ENCODE data around the gene KLHL29.
"Not testable (repeated sequence)": the region's sequence is repeated elsewhere in the genome, so short reads cannot be mapped to it uniquely, and the experiment has no call there.

Gene KLHL29

DNA sequence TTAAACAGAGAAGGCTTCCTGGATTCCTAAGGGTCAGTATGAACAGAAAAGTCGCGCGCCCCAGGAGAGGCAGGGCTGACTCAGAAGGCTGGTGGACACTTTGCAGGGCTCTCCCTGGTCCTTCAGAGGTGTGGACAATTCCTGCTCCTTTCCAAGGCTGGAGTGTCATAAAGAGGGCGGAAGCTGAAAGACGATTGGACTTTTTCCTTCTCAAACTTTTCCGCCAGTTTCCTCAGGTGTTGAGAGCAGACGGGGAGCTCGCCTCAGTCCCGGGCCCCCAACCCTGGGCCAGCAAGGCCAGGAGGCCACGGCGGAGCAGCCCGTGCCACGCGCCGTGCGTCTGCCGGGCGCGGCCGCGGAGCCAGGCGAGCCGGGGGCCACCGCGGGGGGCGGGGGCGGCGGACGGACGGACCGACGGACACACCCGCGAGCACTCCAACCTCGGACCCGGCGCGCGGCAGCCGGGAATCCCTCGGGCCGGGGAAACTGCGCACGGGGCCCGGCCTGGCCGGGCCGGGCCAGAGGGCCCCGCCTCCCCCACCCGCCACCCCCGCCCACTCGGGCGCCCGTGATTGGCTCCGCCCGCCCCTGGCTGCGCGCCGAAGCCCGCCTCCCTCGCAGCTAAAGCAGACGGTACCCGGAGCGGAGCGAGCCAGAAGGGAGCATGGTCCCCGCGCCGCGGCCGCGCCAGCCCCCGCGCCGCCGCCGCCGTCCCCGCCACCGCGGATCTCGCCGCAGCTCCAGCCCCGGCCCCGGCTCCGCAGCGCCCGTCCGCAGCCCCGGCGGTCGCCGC lies at the start of gene KLHL29:
Gene KLHL29 (plus strand): TSS at position 629 of the 793 bp plus-strand sequence. CDS start 177,018 bp downstream, outside the sequence.
- DNase-seq = peak; percentile 87

DNA sequence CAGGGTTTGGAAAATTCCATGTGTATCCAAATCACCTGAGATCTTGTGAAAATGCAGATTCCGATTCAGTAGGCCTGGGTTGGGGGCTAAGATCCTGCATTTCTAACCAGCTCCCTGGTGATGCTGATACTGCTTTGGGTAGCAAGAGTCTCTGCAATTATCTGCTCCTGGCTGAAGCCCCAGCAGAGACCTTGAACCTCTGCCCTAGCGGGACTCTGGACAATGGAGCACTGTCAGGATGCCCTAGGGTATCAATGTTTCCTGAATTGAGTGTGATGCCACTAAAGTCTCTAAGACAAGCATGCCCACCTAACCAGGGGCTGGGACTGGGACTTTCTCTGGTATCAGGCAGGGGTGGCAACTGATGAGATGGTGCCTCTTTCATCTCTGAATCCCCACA lies 49.4 kb upstream of the KLHL29 start:
- no peak for DNase-seq

- no peak for DNase-seq
Measured at GRCh38 chr2:23342075-23342474, 42.9 kb upstream of the KLHL29 start.

DNA sequence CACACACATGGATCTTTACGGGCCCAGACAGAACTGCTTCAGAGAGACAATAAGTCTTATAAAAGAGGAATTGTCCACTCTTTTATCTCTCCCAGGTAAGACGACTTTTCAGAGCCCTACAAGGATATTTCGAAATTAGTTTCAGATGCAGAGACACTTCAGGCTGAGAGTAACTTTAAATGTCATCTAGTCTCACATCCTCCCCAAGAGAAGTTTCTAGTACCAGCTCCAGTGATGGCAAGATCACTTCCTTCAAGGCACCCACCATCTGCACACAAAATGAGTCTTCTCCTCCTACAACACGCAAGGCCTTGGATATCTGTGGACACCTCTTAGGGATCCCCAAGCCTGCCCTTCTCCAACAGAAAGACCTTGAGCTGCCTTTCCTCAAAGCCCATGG lies 39.0 kb upstream of the KLHL29 start:
- no peak for DNase-seq

- DNase-seq = no peak
Measured at GRCh38 chr2:23346781-23347180, 38.2 kb upstream of the KLHL29 start.

- no peak for DNase-seq
Measured at GRCh38 chr2:23347471-23348092, 37.4 kb upstream of the KLHL29 start.

DNA sequence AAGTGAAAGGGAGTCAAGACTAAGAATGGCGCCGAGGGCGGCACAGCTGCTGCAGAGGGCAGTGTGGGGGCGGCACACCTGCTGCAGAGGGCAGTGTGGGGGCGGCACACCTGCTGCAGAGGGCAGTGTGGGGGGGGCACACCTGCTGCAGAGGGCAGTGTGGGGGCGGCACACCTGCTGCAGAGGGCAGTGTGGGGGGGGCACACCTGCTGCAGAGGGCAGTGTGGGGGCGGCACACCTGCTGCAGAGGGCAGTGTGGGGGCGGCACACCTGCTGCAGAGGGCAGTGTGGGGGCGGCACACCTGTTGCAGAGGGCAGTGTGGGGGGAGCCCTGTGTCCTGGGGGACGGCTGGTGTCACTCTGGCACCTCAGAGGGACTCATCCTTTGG lies 36.9 kb upstream of the KLHL29 start:
- DNase-seq = not testable (repeated sequence)

GRCh38 chr2:23349508-23349907 lies 35.5 kb upstream of the KLHL29 start:
- DNase-seq = no peak

- DNase-seq = no peak
Measured at GRCh38 chr2:23350041-23350791, 34.8 kb upstream of the KLHL29 start.

- DNase-seq = no peak
Measured at GRCh38 chr2:23350792-23351355, 34.1 kb upstream of the KLHL29 start.

- peak; percentile 82 for DNase-seq
Measured at GRCh38 chr2:23351388-23352141, 33.4 kb upstream of the KLHL29 start.

DNA sequence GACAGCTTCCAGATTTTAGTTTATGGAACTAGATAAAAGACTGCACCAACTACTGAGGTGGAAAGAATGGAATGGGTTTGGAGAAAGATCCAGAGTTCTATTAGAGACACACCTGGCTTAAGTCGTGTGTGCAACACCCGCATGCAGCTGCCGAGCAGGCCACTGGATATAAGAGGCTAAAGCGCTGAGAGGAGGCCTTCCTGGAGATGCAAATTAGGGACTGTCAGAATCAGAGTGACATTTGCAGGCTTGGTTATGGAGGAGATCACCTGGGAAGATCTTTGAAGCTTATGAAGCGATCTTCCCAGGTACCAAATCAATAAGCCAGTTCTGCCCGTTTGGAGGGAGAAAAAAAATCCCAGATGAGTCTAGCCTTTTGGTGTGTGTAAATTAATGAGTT lies 30.4 kb upstream of the KLHL29 start:
- no peak for DNase-seq

DNA sequence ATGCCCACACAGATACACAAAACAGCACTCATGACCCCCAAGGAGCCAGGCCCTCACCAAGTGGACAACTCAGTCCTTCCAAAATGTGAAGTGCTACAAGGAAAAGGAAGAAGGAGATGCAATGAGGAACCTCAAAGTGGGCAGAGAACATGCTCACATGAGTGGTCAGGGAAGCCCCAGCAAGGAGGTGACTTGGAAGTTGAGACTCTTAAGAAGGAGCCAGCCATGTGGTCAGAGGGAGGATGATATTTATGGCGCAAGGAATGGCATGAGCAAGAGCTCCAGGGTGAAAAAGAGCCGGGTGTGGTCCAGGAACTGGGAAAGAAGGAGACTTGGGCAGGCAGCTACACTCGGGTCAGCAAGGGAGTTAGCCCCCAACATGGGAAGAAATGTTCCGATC lies 30.0 kb upstream of the KLHL29 start:
- no peak for DNase-seq

GRCh38 chr2:23356711-23357110 lies 28.3 kb upstream of the KLHL29 start:
- no peak for DNase-seq

DNA sequence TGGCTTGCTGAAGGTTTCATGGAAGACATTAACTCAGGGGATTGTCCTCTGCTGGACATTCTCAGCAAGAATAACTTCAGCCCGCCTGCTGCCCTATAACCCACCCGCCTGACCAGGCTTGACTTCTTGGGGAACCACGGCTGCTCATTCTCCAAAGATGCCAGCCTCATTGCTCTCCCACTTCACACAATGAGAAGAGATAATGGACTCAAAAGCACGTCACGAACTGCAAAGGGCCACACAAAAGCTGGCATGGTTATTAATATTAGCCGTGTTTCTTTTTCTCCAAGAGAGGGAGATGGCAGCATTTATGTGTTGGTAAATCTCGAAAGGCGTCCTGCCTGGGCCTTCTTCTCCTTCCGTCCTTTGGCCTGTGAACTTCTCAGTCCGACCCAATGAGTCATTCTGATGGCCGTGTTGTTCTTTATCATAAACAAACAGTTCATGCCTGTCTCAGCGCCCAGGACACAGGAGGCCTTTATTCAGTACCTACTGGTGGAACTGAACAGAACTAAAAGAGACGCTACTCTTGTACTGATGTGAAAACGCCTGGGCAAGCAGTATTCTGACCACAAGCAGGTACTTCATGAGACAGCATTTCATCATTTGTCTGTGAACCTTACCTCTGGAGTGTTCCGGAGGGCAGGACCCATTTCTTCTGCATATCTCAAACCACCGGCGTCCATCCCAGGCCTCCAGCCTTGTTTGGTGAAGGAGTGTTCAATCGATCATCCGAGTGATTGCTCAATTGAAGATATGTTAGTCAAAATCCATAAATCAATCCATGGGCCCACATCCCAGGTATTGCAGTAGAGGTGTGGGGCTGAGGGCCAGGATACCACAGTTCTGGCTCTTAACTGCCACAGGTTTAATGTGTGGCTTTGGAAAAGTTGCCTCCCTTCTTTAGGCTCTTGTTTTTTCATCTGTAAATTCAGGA lies 25.1 kb upstream of the KLHL29 start:
- no peak for DNase-seq

GRCh38 chr2:23360571-23361125 lies 24.3 kb upstream of the KLHL29 start:
- no peak for DNase-seq

- no peak for DNase-seq
Measured at GRCh38 chr2:23361152-23361551, 23.8 kb upstream of the KLHL29 start.

DNA sequence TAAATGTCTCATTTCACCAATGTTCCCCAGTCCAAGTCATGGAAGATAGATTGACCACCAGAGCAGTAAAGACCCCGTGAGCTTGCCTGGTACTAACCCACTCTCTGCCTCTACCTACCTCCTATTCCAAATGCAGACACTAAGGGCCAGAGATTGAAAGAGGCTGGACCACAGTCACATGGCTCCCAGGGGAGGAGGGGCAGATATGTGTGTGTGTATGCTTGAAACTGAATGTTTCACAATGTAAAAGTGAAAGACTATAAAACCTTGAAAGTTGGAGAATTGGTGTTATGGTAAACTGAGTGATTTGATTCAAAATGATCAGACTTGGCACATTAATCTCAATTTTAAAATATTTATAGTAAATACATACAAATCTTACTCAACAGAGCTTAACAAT lies 21.7 kb upstream of the KLHL29 start:
- no peak for DNase-seq

DNA sequence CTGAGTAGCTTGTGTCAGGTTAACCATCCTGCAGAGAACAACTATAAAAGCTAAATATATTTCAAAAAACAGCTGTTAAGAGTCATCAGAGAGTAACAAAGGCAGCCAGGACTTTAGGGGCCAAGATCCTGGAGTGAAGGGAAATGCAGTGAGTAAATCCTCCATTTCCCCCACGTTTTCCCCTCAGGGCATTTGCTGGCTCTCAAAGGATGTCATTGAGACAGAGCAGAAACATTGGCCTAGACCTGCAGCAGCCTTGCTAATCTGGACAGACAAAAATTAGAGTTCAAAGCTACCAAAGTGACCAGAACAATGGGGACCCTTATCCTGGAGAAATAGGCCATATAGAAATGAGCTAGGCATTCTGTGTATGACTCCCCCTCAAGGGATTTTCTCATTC lies 21.1 kb upstream of the KLHL29 start:
- DNase-seq = no peak

DNA sequence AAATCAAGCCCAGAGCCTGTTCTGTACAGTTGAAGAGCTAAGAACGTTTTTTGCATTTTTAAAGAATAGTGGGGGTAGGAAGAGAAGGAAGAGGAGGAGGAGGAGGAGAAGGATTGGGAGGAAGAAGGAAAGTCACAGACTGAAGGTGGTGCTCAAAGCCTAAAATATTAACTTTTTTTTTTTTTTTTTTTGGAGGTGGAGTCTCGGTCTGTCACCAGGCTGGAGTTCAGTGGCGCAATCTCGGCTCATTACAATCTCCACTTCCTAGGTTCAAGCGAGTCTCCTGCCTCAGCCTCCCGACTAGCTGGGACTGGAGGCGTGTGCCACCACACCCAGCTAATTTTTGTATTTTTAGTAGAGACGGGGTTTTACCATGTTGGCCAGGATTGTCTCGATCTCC lies 18.3 kb upstream of the KLHL29 start:
- DNase-seq = no peak

GRCh38 chr2:23367760-23368159 lies 17.2 kb upstream of the KLHL29 start:
- DNase-seq = no peak
